ENCODE measurements around the gene GALNT4. TPM values are rescaled to one million over a fixed set of nuclear protein-coding genes. Genes with fewer than 3 reads are reported as not detected.

The GALNT4 gene
- total and polyA plus RNA-seq, 10 of the 15 experiments (the other 5 are each of a cell fraction or from before 2014, with no cell fraction given): 0.90 to 2.9 (median 1.8) TPM

DNA sequence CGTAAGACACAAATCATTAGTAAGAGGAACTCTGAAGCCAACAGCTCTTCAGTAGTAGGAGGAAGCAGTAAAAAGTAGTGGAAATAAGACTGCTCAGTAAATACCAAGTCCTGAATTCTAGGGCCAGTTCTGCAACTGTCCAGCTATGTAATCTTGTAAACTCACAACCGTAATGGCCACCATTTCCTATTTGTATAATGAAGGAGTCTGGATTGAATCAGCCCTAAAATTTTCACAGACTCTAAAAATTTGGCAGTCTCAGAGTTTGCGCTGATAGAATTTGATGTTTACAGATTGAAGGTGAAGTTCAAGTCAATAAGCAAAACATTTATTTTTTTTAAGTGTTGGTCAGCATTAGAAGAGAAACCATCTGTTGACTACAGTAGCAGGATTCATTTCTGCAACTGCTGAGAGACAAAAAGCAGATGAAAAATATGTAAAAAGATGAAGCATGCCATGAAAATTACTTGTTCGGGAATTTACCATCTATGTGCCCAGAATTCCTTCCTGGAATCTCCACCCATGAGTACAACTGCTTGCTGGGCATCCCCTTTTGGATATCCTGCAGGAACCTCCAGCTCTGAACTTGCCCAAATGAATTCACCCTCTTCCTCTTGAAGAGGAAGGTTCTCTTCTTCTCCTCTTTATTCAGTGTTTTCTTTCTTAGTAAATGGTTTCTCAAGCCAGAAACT lies 47.5 kb downstream of the GALNT4 start:
- no peak overlapping the region for H2AFZ ChIP-seq (ENCODE audit: control insufficient read depth, low read depth, low read length)
- no peak for ATAC-seq
- H3K9me3 ChIP-seq (replicated peaks; ENCODE audit: control insufficient read depth, insufficient read depth, low read length): no peaks in the 10 kb centered on the region
- H3K4me3 ChIP-seq: no peak overlapping the region
- H3K4me2 ChIP-seq (ENCODE audit: control insufficient read depth, insufficient read depth): no peak overlapping the region
- H3K9ac ChIP-seq (ENCODE audit: control insufficient read depth, insufficient read depth, low read length): no peak overlapping the region
- no peaks in the 10 kb centered on the region for H3K36me3 ChIP-seq (ENCODE audit: control insufficient read depth in 2 of 2, insufficient read depth in 2 of 2, low read length in 1 of 2)
- 98% methylated on average over 4 of the region's 4 CpGs for WGBS (ENCODE audit: insufficient coverage, insufficient replicate concordance, low lambda C conversion rate, missing lambda C conversion rate)
- ChIA-PET CTCF (interaction anchor here (1.1 to 1.3 kb wide), 4 partner anchors 9 to 67 kb away, joined by 3 to 7 read pairs (median 4); no protein-coding TSS in a partner anchor), SMC1A (ENCODE audit: uncharacterized antibody, unreplicated experiment) (interaction anchor here (0.8 to 1.3 kb wide), 2 partner anchors 12 to 536 kb away, joined by 3 read pairs; no protein-coding TSS in a partner anchor), POLR2A (no interaction called here), RAD21 (ENCODE audit: unreplicated experiment) (no interaction called here)
- no peaks in the 10 kb centered on the region for H3K79me2 ChIP-seq (ENCODE audit: control insufficient read depth, insufficient read depth, low read length)
- in situ Hi-C loops (cut with MboI) (no loop called here), intact Hi-C loops (cut with micrococcal nuclease; ENCODE audit: unreplicated experiment) (loop anchor here (10.0 kb wide), 1 partner anchor 1378 kb away; no protein-coding TSS in a partner anchor)
- H4K20me1 ChIP-seq (ENCODE audit: control insufficient read depth, insufficient read depth): no peaks in the 10 kb centered on the region
- no peak for FAIRE-seq
- no peak overlapping the region for H3K27ac ChIP-seq (ENCODE audit: control insufficient read depth, insufficient read depth)
- H3K27me3 ChIP-seq (replicated peaks in 1 of 2; ENCODE audit: control insufficient read depth in 2 of 2, insufficient read depth in 2 of 2, low read length in 1 of 2): no peaks in the 10 kb centered on the region
- H3K4me1 ChIP-seq (ENCODE audit: control insufficient read depth, insufficient read depth, low read length): peaks cover 12% of the 10 kb centered on the region
- no peak for TF ChIP-seq MXI1 (IDR thresholded peaks at IDR 0.05; ENCODE audit: low read depth, low read length)
- TF ChIP-seq, protein P1, sequence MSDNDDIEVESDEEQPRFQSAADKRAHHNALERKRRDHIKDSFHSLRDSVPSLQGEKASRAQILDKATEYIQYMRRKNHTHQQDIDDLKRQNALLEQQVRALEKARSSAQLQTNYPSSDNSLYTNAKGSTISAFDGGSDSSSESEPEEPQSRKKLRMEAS (IDR thresholded peaks at IDR 0.05; ENCODE audit: low read depth, low read length): no peak
- no peak for TF ChIP-seq RAD51 (IDR thresholded peaks at IDR 0.05)
- no peak for TF ChIP-seq SUZ12 (IDR thresholded peaks at IDR 0.05; ENCODE audit: unreplicated experiment)
- TF ChIP-seq, protein P2, sequence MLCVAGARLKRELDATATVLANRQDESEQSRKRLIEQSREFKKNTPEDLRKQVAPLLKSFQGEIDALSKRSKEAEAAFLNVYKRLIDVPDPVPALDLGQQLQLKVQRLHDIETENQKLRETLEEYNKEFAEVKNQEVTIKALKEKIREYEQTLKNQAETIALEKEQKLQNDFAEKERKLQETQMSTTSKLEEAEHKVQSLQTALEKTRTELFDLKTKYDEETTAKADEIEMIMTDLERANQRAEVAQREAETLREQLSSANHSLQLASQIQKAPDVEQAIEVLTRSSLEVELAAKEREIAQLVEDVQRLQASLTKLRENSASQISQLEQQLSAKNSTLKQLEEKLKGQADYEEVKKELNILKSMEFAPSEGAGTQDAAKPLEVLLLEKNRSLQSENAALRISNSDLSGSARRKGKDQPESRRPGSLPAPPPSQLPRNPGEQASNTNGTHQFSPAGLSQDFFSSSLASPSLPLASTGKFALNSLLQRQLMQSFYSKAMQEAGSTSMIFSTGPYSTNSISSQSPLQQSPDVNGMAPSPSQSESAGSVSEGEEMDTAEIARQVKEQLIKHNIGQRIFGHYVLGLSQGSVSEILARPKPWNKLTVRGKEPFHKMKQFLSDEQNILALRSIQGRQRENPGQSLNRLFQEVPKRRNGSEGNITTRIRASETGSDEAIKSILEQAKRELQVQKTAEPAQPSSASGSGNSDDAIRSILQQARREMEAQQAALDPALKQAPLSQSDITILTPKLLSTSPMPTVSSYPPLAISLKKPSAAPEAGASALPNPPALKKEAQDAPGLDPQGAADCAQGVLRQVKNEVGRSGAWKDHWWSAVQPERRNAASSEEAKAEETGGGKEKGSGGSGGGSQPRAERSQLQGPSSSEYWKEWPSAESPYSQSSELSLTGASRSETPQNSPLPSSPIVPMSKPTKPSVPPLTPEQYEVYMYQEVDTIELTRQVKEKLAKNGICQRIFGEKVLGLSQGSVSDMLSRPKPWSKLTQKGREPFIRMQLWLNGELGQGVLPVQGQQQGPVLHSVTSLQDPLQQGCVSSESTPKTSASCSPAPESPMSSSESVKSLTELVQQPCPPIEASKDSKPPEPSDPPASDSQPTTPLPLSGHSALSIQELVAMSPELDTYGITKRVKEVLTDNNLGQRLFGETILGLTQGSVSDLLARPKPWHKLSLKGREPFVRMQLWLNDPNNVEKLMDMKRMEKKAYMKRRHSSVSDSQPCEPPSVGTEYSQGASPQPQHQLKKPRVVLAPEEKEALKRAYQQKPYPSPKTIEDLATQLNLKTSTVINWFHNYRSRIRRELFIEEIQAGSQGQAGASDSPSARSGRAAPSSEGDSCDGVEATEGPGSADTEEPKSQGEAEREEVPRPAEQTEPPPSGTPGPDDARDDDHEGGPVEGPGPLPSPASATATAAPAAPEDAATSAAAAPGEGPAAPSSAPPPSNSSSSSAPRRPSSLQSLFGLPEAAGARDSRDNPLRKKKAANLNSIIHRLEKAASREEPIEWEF (IDR thresholded peaks at IDR 0.05; ENCODE audit: insufficient replicate concordance, low read depth, low read length): no peak
- TF ChIP-seq, protein P3, sequence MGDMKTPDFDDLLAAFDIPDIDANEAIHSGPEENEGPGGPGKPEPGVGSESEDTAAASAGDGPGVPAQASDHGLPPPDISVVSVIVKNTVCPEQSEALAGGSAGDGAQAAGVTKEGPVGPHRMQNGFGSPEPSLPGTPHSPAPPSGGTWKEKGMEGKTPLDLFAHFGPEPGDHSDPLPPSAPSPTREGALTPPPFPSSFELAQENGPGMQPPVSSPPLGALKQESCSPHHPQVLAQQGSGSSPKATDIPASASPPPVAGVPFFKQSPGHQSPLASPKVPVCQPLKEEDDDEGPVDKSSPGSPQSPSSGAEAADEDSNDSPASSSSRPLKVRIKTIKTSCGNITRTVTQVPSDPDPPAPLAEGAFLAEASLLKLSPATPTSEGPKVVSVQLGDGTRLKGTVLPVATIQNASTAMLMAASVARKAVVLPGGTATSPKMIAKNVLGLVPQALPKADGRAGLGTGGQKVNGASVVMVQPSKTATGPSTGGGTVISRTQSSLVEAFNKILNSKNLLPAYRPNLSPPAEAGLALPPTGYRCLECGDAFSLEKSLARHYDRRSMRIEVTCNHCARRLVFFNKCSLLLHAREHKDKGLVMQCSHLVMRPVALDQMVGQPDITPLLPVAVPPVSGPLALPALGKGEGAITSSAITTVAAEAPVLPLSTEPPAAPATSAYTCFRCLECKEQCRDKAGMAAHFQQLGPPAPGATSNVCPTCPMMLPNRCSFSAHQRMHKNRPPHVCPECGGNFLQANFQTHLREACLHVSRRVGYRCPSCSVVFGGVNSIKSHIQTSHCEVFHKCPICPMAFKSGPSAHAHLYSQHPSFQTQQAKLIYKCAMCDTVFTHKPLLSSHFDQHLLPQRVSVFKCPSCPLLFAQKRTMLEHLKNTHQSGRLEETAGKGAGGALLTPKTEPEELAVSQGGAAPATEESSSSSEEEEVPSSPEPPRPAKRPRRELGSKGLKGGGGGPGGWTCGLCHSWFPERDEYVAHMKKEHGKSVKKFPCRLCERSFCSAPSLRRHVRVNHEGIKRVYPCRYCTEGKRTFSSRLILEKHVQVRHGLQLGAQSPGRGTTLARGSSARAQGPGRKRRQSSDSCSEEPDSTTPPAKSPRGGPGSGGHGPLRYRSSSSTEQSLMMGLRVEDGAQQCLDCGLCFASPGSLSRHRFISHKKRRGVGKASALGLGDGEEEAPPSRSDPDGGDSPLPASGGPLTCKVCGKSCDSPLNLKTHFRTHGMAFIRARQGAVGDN (IDR thresholded peaks at IDR 0.05): no peak
- no peak for DNase-seq (ENCODE audit: low read depth, low spot score)
- BruUV-seq (replicated peaks): no TSS peak
